GM21528 (cell line): Measurements from ENCODE around the gene TRPM2.
"Not testable (repeated sequence)": the region's sequence is repeated elsewhere in the genome, so short reads cannot be mapped to it uniquely, and the experiment has no call there.

Experiments
- ATAC-seq: cut with Tn5 transposase; IDR thresholded peaks from one replicate; pipeline ENCODE4 v1.9.1; 2021; ENCODE audit warnings: mild to moderate bottlenecking, moderate library complexity; ENCODE audit not compliant: unreplicated experiment, low FRiP score

The TRPM2 gene

GRCh38 chr21:44391345-44392091, 38.1 kb downstream of the TRPM2 start:
- ATAC-seq: no peak

GRCh38 chr21:44392185-44392584, 38.8 kb downstream of the TRPM2 start:
- no peak for ATAC-seq

GRCh38 chr21:44392916-44393315, 39.5 kb downstream of the TRPM2 start:
- no peak for ATAC-seq

GRCh38 chr21:44394733-44395132, 41.3 kb downstream of the TRPM2 start:
- no peak for ATAC-seq

GRCh38 chr21:44395260-44395659, 41.8 kb downstream of the TRPM2 start:
- ATAC-seq: no peak

- ATAC-seq: not testable (repeated sequence)
Observed at GRCh38 chr21:44396803-44397202, 43.4 kb downstream of the TRPM2 start.

GRCh38 chr21:44397431-44398031, 44.1 kb downstream of the TRPM2 start:
- no peak for ATAC-seq

- no peak for ATAC-seq
Observed at GRCh38 chr21:44398499-44398898, 45.1 kb downstream of the TRPM2 start.

GRCh38 chr21:44399151-44399954, 45.9 kb downstream of the TRPM2 start:
- ATAC-seq: no peak

- no peak for ATAC-seq
Observed at GRCh38 chr21:44399955-44400790, 46.8 kb downstream of the TRPM2 start.

GRCh38 chr21:44400791-44401385, 47.5 kb downstream of the TRPM2 start:
- no peak for ATAC-seq

GRCh38 chr21:44401386-44402160, 48.2 kb downstream of the TRPM2 start:
- ATAC-seq: no peak

GRCh38 chr21:44402323-44403105, 49.1 kb downstream of the TRPM2 start:
- no peak for ATAC-seq

GRCh38 chr21:44403106-44404020, 49.9 kb downstream of the TRPM2 start:
- ATAC-seq: no peak

GRCh38 chr21:44404482-44404881, 51.1 kb downstream of the TRPM2 start:
- ATAC-seq: not testable (repeated sequence)

- no peak for ATAC-seq
Observed at GRCh38 chr21:44405091-44405947, 51.9 kb downstream of the TRPM2 start.
